Ammon's horn (tissue), 1 donor: Measurements from ENCODE around the gene KCNMA1.
"Not testable (repeated sequence)": the region's sequence is repeated elsewhere in the genome, so short reads cannot be mapped to it uniquely, and the experiment has no call there.

Experiments
- DNase-seq: peaks from one replicate; pipeline ENCODE4 v3.0.0-alpha.2; 2016; ENCODE audit warnings: low spot score

KCNMA1 gene

DNA sequence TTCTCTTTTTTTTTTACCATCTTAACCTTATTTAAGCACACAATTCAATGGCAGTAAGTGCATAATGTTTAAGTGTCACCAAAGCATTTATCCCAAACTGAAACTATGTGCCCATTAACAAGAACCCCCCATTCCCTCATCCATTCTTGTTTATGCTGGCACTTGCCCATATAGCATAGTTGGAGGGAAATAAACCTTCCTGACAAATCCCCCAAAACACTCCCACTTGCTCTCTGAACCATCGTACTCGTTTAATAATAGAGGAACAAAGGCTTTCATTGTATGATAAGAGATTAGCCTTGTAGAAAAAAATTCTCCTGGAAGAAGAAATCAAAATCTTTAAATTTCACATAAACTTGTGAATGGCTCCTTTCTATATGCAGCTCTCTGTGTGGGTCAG lies 26.4 kb upstream of the KCNMA1 start:
- no peak for DNase-seq

DNA sequence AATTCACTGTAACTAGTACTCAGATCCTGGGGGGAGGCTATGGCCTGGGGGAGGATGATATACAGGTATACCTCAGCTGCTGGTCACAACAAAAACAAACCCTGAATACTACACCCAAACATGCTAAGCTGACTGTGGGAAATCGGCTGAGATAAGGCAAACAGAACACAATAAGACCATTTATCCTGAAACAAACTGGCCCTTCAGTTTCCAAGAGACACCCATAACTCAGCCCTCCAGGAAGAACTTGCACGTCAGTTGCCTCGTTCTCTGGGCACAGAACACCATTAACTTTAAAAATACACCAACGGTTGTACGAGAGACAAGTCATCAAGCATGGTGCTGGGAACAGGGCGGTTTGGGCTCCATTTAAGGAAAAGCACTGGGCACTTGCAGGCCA lies 24.1 kb upstream of the KCNMA1 start:
- no peak for DNase-seq

DNA sequence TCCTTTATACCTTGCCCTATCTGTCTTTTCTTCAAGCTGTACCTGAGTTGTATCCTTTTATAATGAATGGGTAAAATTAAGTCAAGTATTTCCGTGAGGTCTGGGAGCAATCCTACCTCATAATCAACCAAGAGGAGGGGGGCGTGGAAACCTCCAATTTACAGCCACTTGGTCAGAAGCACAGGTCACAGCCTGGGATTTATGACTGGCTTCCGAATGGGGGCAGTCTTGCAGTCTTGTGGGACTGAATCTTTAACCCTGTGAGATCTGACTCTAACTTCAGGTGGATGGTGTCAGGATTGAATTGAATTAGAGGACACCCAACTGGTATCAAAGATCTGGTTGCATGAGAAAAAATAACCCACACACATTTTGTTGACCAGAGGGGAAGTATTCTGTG lies 23.5 kb upstream of the KCNMA1 start:
- no peak for DNase-seq

DNA sequence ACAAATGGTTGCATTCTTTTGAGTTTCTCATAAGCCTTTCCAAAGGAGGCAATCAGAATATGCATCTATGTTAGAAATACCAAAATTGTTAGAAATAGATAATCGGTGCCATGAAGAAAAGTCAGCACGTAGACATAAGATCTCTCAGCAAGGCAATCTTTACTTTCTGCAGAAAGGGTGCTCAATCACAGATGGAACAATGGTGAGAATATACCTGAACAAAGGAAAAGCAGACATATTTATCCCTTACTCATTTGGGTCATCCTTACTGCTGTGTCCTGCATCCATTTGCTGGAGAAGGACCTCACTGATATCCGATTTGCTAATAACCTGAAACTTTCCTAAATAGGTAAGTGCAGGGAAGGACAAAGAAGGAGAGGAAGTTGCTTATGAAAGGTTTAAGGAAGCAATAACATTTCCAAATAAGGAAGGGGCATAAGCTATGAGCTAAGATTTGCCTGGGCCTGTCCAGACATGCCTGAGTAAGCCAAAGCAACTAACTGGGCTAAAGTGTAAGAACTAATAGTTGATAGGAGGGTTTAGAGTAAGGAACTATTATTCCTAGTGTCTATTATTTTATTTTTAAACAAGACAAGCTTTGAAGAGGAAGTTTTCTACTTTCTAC lies 21.6 kb upstream of the KCNMA1 start:
- DNase-seq = not testable (repeated sequence)

DNA sequence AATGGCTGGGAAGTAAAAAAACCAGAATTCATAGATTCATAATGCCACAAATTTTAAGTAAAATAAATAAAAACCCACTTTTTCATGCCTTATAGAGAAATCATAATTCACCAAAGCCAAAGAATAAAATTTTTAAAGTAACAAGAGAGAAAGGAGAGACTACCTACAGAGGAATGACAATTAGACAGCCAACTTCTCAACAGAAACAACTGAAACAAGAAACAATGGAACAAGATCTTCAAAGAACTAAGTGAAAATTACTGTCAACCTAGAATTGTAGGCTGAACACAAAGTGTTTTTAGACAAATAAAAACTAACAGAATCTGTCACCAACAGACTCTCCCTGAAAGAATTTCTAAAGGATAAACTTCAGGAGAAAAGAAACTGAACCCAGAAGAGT lies 15.6 kb upstream of the KCNMA1 start:
- no peak for DNase-seq

DNA sequence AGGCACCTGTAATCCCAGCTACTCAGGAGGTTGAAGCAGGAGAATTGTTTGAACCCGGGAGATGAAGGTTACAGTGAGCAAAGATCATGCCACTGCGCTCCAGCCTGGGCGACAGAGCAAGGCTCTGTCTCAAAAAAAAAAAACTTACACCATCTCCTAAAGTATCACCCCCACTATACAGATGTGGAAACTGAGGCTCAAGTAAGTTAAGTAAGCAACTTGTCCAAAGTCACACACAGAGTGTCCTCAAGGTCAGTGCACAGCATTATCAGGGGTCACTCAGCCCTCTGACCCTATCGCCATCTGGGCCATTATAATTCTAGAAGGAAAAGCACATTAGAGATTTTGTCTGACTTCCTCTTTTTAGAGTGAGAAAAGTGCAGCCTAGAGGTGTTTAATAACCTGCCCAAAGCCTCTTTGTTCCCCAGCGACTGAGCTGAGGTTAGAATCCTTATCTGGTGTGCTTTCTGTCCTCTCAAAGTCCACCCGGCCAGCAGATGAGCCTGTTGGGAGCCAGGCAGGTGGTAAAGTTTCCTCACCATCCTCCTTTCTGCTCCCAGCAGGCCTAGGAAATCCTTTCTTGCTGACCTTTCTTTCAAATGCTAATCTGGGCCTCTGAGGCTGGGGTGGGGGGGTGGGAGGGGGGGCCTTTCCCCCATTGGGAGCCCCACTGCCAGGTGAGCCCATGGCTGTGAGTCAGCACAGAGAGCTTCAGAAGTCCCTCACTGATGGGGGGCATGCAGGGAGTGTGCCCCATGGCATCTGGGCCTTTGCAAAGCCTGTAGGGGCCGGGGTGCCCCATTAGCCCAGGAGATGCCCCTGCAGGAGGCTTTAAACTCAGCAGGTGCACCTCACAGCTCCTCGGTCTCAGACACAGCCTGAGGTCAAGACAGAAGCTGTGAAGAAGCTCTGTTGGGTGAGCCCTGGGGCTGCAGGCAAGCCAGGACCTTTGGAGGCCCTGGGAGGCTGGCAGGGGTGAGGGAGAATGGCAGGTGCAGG lies 12.0 kb upstream of the KCNMA1 start:
- no peak for DNase-seq

DNA sequence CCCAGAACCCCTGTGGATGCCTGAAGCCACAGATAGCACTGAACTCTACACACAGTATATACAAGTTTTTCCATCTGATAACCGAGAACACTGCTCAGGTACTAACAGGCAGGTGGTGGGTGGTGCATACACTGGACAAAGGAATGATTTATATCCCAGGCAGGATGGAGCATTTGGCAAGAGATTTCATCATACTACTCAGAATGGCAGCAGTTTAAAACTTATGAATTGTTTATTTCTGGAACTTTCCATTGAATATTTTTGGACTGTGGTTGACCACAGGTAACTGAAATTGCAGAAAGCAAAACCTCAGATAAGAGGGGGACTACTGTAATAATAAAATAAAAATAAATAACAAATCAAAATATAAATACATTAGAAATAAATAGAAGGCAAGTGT lies 10.9 kb upstream of the KCNMA1 start:
- no peak for DNase-seq

DNA sequence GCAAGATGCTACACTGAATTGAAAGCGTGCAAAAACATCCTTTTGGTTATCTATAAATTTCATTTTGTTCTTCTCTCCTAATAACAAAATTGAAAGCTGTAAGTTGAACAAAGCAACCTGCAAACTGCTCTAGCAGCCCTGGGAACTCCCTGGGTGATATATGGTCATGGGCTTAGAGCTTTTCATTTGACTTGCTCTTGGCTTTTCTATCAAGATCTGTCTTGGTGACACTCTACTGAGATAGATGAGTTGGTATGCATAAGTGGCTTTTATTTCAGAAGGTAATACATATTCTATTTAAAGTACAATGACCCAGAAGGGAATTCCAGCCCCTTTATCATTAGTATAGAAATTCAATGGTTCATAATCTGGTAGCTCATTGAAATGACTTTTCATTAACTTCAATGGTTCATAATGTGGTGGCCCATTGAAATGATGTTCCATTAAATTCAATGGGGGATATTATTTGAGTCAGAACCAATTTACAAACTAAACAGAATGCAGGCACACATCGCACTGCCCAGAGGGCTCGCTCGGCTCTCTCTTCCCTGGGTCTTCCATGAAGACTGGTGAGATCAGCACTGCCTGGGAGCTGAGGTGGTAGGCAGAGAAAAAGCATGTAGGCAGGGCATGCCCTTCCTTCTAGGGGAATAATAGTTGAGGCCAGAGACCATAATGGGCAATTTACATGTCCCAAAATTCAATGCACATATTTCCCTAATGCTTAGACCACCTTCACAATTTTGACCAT lies 10.1 kb upstream of the KCNMA1 start:
- DNase-seq = no peak

DNA sequence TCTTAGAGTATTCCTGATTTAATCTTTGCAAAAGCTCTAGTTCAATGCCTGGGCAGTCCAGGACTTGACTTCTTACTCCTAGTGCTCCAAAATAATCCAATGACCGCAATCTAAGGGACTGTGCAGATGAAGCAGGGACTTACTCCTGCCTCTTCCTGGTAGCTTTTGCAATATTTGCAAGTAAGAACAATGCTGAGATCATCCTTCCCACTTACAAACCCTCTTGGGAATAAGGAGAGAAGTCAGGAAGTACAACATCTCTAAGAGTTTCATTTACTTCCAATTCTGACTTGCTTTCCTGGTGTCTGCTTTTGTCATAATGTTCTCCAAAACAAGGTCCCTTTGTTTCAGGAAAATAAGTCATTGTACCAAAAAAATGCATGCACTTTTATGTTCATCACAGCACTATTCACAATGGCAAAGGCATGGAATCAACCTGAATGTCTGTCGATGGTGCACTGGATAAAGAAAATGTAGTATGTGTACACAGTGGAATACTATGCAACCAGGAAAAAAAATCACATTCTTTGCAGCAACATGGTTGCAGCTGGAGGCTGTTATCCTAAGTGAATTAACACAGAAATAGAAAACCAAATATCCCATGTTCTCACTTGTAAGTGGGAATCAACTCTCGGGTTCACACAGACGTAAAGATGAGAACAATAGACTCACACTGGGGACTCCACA lies 7.1 kb upstream of the KCNMA1 start:
- no peak for DNase-seq

DNA sequence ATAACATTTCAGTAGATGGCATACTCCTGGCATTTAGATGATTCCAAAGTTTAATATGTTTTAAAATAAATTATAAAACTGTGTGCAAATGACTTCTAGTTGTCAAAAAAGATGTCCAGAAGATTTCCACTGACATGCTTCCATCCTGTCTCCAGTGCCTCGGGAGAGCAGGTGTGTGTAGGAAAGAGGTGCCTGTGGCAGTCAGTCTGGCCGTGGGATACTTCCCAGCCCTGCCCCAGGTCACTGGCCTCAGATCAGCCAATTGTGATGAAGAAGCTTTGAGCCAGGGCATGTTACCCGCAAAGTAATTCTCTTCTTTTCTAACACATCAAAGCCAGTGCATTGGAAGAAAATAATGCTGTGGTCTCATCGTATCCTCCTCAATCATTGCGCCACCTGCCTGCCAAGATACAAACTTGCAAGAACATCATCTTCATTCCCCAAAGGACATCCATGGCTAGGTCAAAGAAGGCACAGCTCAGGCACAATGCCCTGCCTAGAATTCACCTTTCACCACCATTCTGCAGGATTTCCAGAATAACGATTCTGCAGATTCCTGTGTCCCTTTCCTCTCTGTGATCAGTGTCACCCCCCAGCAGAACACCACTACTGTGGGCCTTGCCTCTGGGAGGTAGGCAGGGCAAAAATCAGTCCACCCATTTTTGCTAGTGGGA lies 6.3 kb upstream of the KCNMA1 start:
- peak; percentile 71 for DNase-seq

DNA sequence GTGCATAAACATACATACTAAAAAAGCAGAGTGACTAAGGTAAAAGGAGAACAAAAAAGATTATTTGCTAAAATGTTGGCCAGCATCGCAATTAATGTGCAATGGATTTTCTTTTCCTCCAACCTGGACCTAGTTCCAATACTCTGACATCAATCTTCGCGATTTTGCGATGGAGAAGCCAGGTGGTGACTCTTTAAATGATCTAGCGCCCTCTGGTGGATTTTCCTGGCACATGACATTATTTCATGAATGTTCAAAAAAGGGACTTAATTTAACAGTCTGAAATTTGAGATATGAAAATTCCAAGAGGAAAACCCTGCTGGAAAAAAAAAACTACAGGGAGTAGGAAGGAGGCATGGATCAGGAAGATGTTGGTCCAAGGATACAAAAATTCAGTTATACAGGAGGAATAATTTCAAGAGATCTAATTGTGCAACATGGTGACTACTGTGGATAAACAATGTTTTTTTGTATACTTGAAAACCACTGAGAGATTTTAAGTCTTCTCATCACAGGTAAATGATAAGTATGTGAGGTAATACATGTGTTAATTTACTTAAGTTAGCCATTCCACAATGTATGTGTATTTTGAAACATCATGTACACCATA lies 4.3 kb upstream of the KCNMA1 start:
- peak; percentile 83 for DNase-seq

DNA sequence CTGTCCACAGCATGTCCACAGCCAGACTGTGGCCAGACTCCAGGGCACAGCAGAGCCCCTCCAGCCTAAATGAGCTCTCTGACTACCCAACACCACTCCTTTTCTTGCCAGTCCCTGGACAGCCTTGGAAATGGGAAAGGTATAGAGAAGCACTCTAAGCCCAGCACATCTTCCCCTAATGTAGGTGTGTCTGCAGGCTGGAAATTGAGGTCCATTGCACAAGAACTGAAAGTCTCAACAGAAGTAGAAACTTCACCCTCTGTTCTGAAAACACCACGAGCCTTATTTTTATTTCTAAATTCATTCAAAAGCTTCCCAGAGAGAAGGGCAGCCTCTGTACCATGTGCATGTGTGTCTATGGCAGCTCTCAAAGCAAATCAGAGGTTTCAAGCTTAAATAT lies 3.7 kb upstream of the KCNMA1 start:
- DNase-seq = no peak

DNA sequence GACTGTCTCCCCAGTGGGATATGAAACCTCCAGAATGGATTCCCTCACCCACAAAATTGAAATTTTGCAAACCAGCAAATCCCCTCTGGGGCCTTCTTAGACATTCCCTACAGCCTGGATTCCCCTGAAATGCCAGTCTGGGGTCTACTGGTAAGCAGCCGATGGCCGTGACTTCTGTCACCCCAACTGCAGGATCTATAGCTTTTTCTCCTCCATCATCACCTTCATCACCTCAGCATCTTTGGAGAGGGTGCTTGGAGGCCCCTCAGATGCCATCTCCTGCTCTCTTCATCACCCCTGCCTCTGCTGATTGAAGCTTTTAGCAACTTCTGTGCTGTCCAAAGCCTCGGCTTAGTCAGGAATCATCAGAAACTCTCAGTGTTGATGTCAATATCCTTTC lies 2.6 kb upstream of the KCNMA1 start:
- no peak for DNase-seq

DNA sequence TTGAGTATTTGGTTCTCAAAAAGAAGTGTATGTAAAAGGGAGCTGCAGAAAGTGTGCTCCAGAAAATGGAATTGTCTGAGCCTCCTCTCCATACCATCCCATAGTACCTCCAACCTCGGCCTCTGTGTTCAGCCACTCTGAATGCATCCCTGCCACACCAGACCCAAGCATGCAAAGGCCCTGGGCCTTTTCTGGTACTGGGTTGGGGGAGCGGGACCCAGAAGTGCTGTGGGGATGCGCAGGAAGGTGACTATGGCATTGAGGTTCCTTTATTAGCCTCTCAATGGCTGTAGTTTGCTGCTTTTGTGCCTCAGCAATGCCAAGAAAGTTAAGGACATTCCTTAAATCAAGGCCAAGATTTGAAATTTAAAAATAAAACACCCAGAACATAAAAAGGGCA lies 2.1 kb upstream of the KCNMA1 start:
- no peak for DNase-seq

DNA sequence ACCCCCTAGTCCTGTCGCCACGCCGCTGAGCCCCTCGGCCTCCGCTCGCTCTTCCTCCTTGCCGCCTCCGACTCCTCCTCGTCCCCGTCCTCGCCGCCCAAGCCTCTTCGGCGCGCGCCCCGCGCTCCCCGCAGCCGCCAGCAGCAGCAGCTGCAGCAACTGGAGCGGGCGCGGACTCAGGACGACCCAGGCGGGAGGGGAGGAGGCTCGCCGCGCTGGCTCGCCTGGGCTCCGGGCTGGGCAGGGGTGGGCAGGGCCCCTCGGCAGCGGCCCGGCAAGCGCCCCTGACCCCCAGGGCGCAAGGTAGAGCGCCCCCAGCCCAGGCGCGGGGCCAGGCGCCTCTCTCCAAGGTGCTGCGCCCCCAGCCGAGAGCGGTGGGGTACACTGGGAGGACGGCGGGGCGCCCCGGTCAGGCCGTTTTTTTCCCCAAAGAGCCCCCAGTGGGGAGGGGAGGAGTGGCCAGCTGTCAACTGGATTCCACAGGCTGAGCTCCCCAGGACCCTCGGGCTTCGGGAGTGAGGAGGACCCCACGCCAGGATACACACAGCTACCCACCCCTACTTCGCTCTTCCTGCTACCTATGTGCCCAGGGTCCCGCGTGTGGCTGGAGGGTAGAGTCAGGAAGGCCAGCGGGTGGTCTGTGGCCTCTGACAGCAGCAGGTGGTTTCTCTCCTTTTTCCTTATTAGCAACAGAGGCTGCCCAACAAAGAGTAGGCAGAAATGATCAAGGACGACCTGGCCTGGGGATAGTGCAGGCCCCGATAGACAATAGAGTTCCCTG lies 903 bp upstream of the KCNMA1 start:
- peak; percentile 53 for DNase-seq

DNA sequence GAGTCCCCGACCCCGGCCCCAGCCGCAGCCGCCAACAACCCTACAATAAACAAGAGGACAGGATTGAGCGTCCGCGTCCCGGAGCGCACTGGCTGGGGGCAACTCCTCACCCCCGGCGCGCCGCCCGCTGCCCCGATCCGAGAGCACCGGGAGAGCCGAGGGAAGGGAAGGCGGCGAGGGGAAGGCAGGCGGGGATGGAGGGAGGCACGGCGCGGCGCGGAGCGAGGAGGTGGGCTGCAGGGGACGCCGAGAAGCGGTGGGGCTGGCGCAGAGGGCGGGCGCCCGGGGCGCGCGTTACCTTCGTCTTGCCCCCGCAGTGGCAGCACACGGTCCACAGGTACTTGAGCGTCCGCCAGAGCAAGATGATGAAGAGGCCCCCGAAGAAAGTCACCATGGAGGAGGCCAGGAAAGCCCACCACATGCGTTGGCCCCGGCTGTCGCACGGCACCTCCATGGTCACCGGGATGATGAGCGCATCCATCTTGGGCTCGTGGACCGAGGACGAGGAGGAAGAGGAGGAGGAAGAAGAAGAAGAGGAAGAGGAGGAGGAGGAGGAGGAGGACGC lies 559 bp downstream of the KCNMA1 start:
- no peak for DNase-seq

DNA sequence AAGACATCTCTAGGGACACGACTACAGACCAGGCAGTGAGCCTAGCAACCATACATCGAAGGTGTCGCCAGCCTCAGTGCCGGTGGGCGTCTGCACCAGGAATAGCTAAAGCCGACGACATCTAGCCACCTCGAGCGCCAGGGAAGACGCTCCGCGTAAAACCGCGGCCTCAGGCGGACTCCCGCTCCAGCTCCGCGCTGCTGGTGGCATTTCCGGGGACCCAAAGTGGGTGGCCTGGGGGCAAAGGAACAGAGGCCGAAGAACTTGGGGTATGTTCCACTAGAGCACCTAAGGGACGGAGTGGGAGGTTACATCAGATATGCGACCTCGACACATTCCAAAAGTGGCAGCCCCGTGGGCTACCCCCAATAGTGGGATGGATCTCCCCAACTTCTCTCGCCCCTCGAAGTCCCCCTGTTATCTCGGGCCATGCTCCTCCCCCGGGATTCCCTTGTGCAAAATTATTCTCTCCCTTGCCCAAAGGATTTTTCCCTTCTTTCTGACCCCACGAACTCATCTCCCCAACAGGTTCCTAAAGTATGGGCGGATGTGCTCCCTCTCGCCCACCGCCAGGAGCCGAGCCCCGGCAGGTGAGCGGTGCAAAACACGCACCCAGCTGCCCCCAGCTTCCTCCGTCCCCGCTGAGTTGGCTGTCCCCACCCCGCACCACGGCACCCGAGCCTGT lies 1.2 kb downstream of the KCNMA1 start:
- DNase-seq = no peak

DNA sequence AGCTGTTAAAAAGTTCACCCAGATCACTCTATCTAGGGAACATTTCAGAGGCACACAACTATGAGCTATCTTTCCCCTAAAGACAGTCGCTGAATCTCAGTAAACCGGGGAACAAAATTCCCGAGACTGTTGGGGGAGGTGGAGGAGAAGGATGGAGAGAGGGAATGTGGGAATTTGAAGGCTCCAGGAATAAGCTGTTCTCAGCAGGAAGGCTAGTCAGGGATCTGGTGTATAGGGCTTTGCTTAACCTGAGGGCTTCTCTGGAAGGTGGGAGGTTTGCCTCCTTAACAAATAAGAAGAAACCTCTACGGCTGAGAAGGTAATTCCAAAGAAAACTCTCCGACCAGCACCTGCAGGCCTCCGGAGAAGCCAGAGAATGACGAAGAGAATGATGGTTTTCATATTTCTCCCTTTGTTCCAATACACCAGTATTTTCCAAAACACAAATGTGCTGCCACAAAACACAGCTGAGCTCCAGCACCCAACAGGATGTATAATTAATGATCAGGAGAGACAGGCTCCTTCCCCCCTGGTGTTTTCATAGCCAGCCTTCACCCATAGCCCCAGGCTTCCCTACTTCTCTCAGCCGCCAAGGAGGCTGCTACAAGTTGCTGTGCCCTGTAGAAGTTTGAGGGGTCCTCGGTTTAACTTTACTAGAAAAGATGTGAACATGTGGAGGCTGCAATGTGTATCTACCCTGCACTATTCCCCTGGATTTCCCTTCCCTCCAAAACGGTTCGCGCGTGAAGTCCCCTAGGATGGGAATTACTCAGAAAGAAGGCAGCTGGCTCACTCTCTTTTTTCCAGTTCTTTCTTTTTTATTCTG lies 2.0 kb downstream of the KCNMA1 start:
- DNase-seq = no peak

DNA sequence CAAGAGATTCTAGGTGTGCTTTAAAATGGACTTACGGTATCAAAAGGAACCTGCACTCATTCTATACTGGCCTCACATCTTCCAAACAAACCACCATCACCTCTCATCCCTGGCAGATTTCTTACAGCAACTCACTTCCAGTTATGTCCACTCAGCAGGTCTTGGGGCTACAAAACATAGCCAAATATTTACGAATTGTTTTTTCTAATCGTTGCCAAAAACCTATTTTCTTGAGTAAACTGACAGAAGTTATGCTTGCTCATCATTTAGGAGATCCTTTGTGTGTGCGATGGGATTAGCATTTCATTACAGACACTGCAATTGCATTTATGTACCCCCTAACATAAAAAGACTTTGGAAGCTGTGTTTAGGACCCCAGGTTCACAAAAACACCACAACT lies 2.7 kb downstream of the KCNMA1 start:
- DNase-seq = no peak
